Mammary epithelial cell (primary cell): Measurements from ENCODE around the gene ZDHHC12.

Experiments
- EZH2 ChIP-seq: IDR thresholded peaks from 2 replicates; pipeline ENCODE4 v1.6.1; 2012; ENCODE audit warnings: low read length, inconsistent platforms, borderline replicate concordance
- TF ChIP-seq, protein P1 (sequence below), 2 donors: IDR thresholded peaks in 1 of 2; conservative IDR thresholded peaks in 1 of 2; 2 replicates each; pipeline ENCODE4 v1.5.1; 2011 to 2012; ENCODE audit warnings: inconsistent platforms in 2 of 2, low read length in 2 of 2, mild to moderate bottlenecking in 2 of 2, control low read depth in 1 of 2, low read depth in 1 of 2; ENCODE audit not compliant: insufficient read depth in 1 of 2; ENCODE audit errors: extremely low read depth in 1 of 2

DNA sequence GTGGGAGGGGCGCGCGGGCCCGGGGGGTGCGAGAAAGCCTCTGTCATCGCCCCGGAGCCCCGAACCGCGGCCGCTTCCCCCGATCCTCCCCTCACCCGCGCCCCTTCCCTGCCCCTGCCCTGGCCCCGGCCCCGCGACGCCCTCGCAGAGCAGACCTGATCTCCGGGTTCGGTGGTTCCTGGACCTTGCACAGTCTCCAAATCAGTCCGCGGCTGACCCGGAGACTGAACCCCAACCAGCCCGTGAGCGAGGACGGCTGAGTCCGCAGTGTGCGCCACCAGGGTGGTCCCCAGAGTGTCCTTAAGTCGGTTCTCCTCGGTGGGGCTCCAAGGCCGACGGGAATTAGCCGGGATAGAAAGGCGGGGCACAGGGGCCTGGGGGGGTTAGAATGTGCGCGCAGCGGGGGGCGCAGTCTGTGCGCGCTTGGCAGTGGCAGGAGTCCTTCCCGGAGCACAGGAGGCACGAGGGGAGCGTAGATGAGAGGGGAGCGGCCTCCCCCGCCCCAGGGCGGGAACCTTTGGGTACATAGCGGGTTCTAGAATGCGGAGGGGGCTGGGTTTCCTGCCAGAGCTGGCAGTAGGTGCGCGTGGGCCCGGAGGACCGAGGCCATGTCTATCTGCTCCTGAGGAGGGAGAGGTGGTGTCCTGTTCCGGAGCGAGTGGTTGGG, 20.8 kb downstream of the ZDHHC12 start:
- no peak for TF ChIP-seq EZH2
- TF ChIP-seq, protein P1, sequence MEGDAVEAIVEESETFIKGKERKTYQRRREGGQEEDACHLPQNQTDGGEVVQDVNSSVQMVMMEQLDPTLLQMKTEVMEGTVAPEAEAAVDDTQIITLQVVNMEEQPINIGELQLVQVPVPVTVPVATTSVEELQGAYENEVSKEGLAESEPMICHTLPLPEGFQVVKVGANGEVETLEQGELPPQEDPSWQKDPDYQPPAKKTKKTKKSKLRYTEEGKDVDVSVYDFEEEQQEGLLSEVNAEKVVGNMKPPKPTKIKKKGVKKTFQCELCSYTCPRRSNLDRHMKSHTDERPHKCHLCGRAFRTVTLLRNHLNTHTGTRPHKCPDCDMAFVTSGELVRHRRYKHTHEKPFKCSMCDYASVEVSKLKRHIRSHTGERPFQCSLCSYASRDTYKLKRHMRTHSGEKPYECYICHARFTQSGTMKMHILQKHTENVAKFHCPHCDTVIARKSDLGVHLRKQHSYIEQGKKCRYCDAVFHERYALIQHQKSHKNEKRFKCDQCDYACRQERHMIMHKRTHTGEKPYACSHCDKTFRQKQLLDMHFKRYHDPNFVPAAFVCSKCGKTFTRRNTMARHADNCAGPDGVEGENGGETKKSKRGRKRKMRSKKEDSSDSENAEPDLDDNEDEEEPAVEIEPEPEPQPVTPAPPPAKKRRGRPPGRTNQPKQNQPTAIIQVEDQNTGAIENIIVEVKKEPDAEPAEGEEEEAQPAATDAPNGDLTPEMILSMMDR (conservative IDR thresholded peaks at IDR 0.05 in 1 of 2, IDR thresholded peaks at IDR 0.05 in 1 of 2; ENCODE audit: extremely low read depth in 1 of 2, insufficient read depth in 1 of 2, low read depth in 1 of 2, low read length in 2 of 2): no peak
